Measurements from ENCODE around the gene BRI3BP.

Gene BRI3BP

GRCh38 chr12:124993626-124994436 lies at the start of gene BRI3BP:
BRI3BP (plus strand) TSS chr12:124993645; CDS start chr12:124993791, 146 bp downstream.
- ATAC-seq (peak; percentile 50), DNase-seq (peak; percentile 40)
- Mint-ChIP-seq H3K27me3 (no peaks in the 10 kb centered on the region), H3K27ac (peak within 1 kb of the TSS; percentile 85), H3K4me3 (peak within 1 kb of the TSS; percentile 93), H3K4me1 (peaks cover 27% of the 10 kb centered on the region), H3K9me3 (no peaks in the 10 kb centered on the region), H3K36me3 (ENCODE audit: low read depth) (peaks cover 10% of the 10 kb centered on the region)

GRCh38 chr12:124946447-124946793 lies 47.0 kb upstream of the BRI3BP start:
- Mint-ChIP-seq H3K27me3 (no peaks in the 10 kb centered on the region), H3K36me3 (ENCODE audit: low read depth) (peaks cover 24% of the 10 kb centered on the region), H3K4me1 (peaks cover 4% of the 10 kb centered on the region), H3K27ac (no peak overlapping the region), H3K9me3 (no peaks in the 10 kb centered on the region), H3K4me3 (no peak overlapping the region)
- DNase-seq: no peak
- ATAC-seq: no peak

GRCh38 chr12:124947013-124947412 lies 46.4 kb upstream of the BRI3BP start:
- Mint-ChIP-seq H3K9me3 (no peaks in the 10 kb centered on the region), H3K27ac (no peak overlapping the region), H3K27me3 (no peaks in the 10 kb centered on the region)

GRCh38 chr12:124947561-124948398 lies 45.7 kb upstream of the BRI3BP start:
- H3K4me3 Mint-ChIP-seq: no peak overlapping the region
- no peaks in the 10 kb centered on the region for H3K27me3 Mint-ChIP-seq
- H3K9me3 Mint-ChIP-seq: no peaks in the 10 kb centered on the region
- peaks cover 27% of the 10 kb centered on the region for H3K36me3 Mint-ChIP-seq (ENCODE audit: low read depth)
- no peak for DNase-seq
- H3K4me1 Mint-ChIP-seq: no peaks in the 10 kb centered on the region
- no peak overlapping the region for H3K27ac Mint-ChIP-seq
- no peak for ATAC-seq

More at GRCh38 chr12:124947013-124947412, 46.4 kb upstream of the BRI3BP start:
- Mint-ChIP-seq H3K4me3 (no peak overlapping the region), H3K4me1 (peaks cover 3% of the 10 kb centered on the region), H3K36me3 (ENCODE audit: low read depth) (peaks cover 27% of the 10 kb centered on the region)
- DNase-seq (no peak), ATAC-seq (no peak)

- H3K4me1 Mint-ChIP-seq: no peaks in the 10 kb centered on the region
Measured at GRCh38 chr12:124949066-124949465, 44.4 kb upstream of the BRI3BP start.

GRCh38 chr12:124949779-124950728 lies 43.4 kb upstream of the BRI3BP start:
- Mint-ChIP-seq H3K36me3 (ENCODE audit: low read depth) (peaks cover 34% of the 10 kb centered on the region), H3K27me3 (no peaks in the 10 kb centered on the region)

More at GRCh38 chr12:124949066-124949465, 44.4 kb upstream of the BRI3BP start:
- Mint-ChIP-seq H3K36me3 (ENCODE audit: low read depth) (peaks cover 31% of the 10 kb centered on the region), H3K9me3 (no peaks in the 10 kb centered on the region), H3K27ac (no peak overlapping the region), H3K27me3 (no peaks in the 10 kb centered on the region), H3K4me3 (no peak overlapping the region)
- DNase-seq (no peak), ATAC-seq (no peak)

GRCh38 chr12:124952295-124952694 lies 41.1 kb upstream of the BRI3BP start:
- DNase-seq: no peak
- Mint-ChIP-seq H3K36me3 (ENCODE audit: low read depth) (peaks cover 39% of the 10 kb centered on the region), H3K4me3 (no peak overlapping the region), H3K27me3 (no peaks in the 10 kb centered on the region), H3K4me1 (no peaks in the 10 kb centered on the region), H3K9me3 (no peaks in the 10 kb centered on the region), H3K27ac (no peak overlapping the region)
- no peak for ATAC-seq

More at GRCh38 chr12:124949779-124950728, 43.4 kb upstream of the BRI3BP start:
- ATAC-seq (no peak), DNase-seq (no peak)
- no peaks in the 10 kb centered on the region for H3K4me1 Mint-ChIP-seq
- H3K4me3 Mint-ChIP-seq: no peak overlapping the region
- no peak overlapping the region for H3K27ac Mint-ChIP-seq
- no peaks in the 10 kb centered on the region for H3K9me3 Mint-ChIP-seq

GRCh38 chr12:124952801-124953200 lies 40.6 kb upstream of the BRI3BP start:
- no peaks in the 10 kb centered on the region for H3K4me1 Mint-ChIP-seq
- no peak for ATAC-seq
- peaks cover 41% of the 10 kb centered on the region for H3K36me3 Mint-ChIP-seq (ENCODE audit: low read depth)
- H3K27me3 Mint-ChIP-seq: no peaks in the 10 kb centered on the region
- H3K4me3 Mint-ChIP-seq: no peak overlapping the region
- DNase-seq: no peak
- H3K9me3 Mint-ChIP-seq: no peaks in the 10 kb centered on the region
- no peak overlapping the region for H3K27ac Mint-ChIP-seq

- Mint-ChIP-seq H3K9me3 (no peaks in the 10 kb centered on the region), H3K27me3 (no peaks in the 10 kb centered on the region), H3K4me1 (no peaks in the 10 kb centered on the region), H3K36me3 (ENCODE audit: low read depth) (peaks cover 47% of the 10 kb centered on the region), H3K4me3 (no peak overlapping the region), H3K27ac (no peak overlapping the region)
- ATAC-seq (no peak), DNase-seq (no peak)
Measured at GRCh38 chr12:124953689-124954405, 39.6 kb upstream of the BRI3BP start.

GRCh38 chr12:124954771-124955170 lies 38.7 kb upstream of the BRI3BP start:
- Mint-ChIP-seq H3K4me3 (no peak overlapping the region), H3K9me3 (no peaks in the 10 kb centered on the region), H3K4me1 (no peaks in the 10 kb centered on the region), H3K27ac (no peak overlapping the region), H3K27me3 (no peaks in the 10 kb centered on the region), H3K36me3 (ENCODE audit: low read depth) (peaks cover 46% of the 10 kb centered on the region)
- ATAC-seq (no peak), DNase-seq (no peak)

GRCh38 chr12:124956571-124956970 lies 36.9 kb upstream of the BRI3BP start:
- Mint-ChIP-seq H3K4me3 (no peak overlapping the region), H3K9me3 (no peaks in the 10 kb centered on the region), H3K36me3 (ENCODE audit: low read depth) (peaks cover 46% of the 10 kb centered on the region), H3K27ac (no peak overlapping the region), H3K4me1 (no peaks in the 10 kb centered on the region), H3K27me3 (no peaks in the 10 kb centered on the region)
- ATAC-seq (no peak), DNase-seq (no peak)

- H3K4me3 Mint-ChIP-seq: no peak overlapping the region
- no peaks in the 10 kb centered on the region for H3K9me3 Mint-ChIP-seq
- H3K27ac Mint-ChIP-seq: no peak overlapping the region
- no peaks in the 10 kb centered on the region for H3K27me3 Mint-ChIP-seq
- DNase-seq (no peak), ATAC-seq (no peak)
- H3K36me3 Mint-ChIP-seq (ENCODE audit: low read depth): peaks cover 45% of the 10 kb centered on the region
- H3K4me1 Mint-ChIP-seq: no peaks in the 10 kb centered on the region
Measured at GRCh38 chr12:124961055-124961454, 32.4 kb upstream of the BRI3BP start.

GRCh38 chr12:124963211-124963610 lies 30.2 kb upstream of the BRI3BP start:
- H3K9me3 Mint-ChIP-seq: no peaks in the 10 kb centered on the region
- no peak overlapping the region for H3K27ac Mint-ChIP-seq
- ATAC-seq: no peak
- DNase-seq: no peak
- no peaks in the 10 kb centered on the region for H3K4me1 Mint-ChIP-seq
- no peaks in the 10 kb centered on the region for H3K27me3 Mint-ChIP-seq
- no peak overlapping the region for H3K4me3 Mint-ChIP-seq
- H3K36me3 Mint-ChIP-seq (ENCODE audit: low read depth): peaks cover 35% of the 10 kb centered on the region

- Mint-ChIP-seq H3K4me1 (no peaks in the 10 kb centered on the region), H3K36me3 (ENCODE audit: low read depth) (peaks cover 32% of the 10 kb centered on the region), H3K4me3 (no peak overlapping the region), H3K27me3 (no peaks in the 10 kb centered on the region), H3K9me3 (no peaks in the 10 kb centered on the region), H3K27ac (no peak overlapping the region)
- DNase-seq (no peak), ATAC-seq (no peak)
Measured at GRCh38 chr12:124964251-124964650, 29.2 kb upstream of the BRI3BP start.
